ENCODE measurements around the gene GPR89B.
"Not testable (repeated sequence)": the region's sequence is repeated elsewhere in the genome, so short reads cannot be mapped to it uniquely, and the experiment has no call there.

- TF ChIP-seq, protein P1, sequence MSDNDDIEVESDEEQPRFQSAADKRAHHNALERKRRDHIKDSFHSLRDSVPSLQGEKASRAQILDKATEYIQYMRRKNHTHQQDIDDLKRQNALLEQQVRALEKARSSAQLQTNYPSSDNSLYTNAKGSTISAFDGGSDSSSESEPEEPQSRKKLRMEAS (IDR thresholded peaks at IDR 0.05), result not testable (repeated sequence)
- not testable (repeated sequence) for TF ChIP-seq POLR2A (IDR thresholded peaks at IDR 0.05; ENCODE audit: control extremely low read depth in 1 of 2, low read depth in 2 of 2, low read length in 2 of 2); TAF1 (IDR thresholded peaks at IDR 0.05; ENCODE audit: low read depth, low read length); JUND (IDR thresholded peaks at IDR 0.05; ENCODE audit: low read length); MAFK (IDR thresholded peaks at IDR 0.05; ENCODE audit: low read depth, low read length); SIN3A (conservative IDR thresholded peaks at IDR 0.05 in 1 of 2, IDR thresholded peaks at IDR 0.05 in 1 of 2; ENCODE audit: low read depth in 1 of 2, low read length in 2 of 2)
- TF ChIP-seq, protein P2, sequence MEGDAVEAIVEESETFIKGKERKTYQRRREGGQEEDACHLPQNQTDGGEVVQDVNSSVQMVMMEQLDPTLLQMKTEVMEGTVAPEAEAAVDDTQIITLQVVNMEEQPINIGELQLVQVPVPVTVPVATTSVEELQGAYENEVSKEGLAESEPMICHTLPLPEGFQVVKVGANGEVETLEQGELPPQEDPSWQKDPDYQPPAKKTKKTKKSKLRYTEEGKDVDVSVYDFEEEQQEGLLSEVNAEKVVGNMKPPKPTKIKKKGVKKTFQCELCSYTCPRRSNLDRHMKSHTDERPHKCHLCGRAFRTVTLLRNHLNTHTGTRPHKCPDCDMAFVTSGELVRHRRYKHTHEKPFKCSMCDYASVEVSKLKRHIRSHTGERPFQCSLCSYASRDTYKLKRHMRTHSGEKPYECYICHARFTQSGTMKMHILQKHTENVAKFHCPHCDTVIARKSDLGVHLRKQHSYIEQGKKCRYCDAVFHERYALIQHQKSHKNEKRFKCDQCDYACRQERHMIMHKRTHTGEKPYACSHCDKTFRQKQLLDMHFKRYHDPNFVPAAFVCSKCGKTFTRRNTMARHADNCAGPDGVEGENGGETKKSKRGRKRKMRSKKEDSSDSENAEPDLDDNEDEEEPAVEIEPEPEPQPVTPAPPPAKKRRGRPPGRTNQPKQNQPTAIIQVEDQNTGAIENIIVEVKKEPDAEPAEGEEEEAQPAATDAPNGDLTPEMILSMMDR (IDR thresholded peaks at IDR 0.05; ENCODE audit: control extremely low read depth in 1 of 3, insufficient read depth in 1 of 3, low read depth in 1 of 3, low read length in 3 of 3), result not testable (repeated sequence)
Observed at GRCh38 chr1:147978896-147979651, 50.9 kb downstream of the GPR89B start.
